ENCODE results near the gene VSIG4. TPM values are rescaled to one million over a fixed set of nuclear protein-coding genes. Genes with fewer than 3 reads are reported as not detected.

The VSIG4 gene
- total and polyA plus RNA-seq, 3 donors from 2014 or later, result 5.6 to 27.4 (median 19.9) TPM

GRCh38 chrX:65993915-65994460 is 45.9 kb downstream of the VSIG4 start:
- WGBS, 2 donors, result 70% methylated on average over 2 of the region's 2 CpGs; no CpG with 5 or more reads in 1 of the 2 donors
- no peak overlapping the region for H3K27ac ChIP-seq
- H3K9me3 ChIP-seq, result no peaks in the 10 kb centered on the region
- H3K4me3 ChIP-seq, result no peak overlapping the region
- no peak for DNase-seq
- intact Hi-C loops (cut with DNase I; ENCODE audit: low total_unique reads), result no loop called here
- H3K4me1 ChIP-seq, result no peaks in the 10 kb centered on the region
- TF ChIP-seq CTCF (IDR thresholded peaks at IDR 0.05), result no peak
- TF ChIP-seq POLR2A (IDR thresholded peaks at IDR 0.05), result no peak
- H3K27me3 ChIP-seq, result no peaks in the 10 kb centered on the region
- no peaks in the 10 kb centered on the region for H3K36me3 ChIP-seq (ENCODE audit: low read depth, missing control alignments)

GRCh38 chrX:65993332-65993731 is 46.5 kb downstream of the VSIG4 start:
- intact Hi-C loops (cut with DNase I; ENCODE audit: low total_unique reads), result no loop called here
- Histone ChIP-seq H3K27me3 (no peaks in the 10 kb centered on the region), H3K4me1 (no peaks in the 10 kb centered on the region), H3K27ac (no peak overlapping the region), H3K9me3 (no peaks in the 10 kb centered on the region), H3K36me3 (ENCODE audit: low read depth, missing control alignments) (no peaks in the 10 kb centered on the region), H3K4me3 (no peak overlapping the region)
- TF ChIP-seq CTCF (IDR thresholded peaks at IDR 0.05) (no peak), POLR2A (IDR thresholded peaks at IDR 0.05) (no peak)
- 82 to 94% methylated on average over 2 of the region's 2 CpGs for WGBS, 2 donors
- DNase-seq, result no peak

GRCh38 chrX:65990702-65991101 is 49.2 kb downstream of the VSIG4 start:
- no peaks in the 10 kb centered on the region for H3K9me3 ChIP-seq
- no peak overlapping the region for H3K27ac ChIP-seq
- H3K4me3 ChIP-seq, result no peak overlapping the region
- no peaks in the 10 kb centered on the region for H3K27me3 ChIP-seq
- TF ChIP-seq POLR2A (IDR thresholded peaks at IDR 0.05), result no peak
- no peak for TF ChIP-seq CTCF (IDR thresholded peaks at IDR 0.05)
- DNase-seq, result no peak
- H3K36me3 ChIP-seq (ENCODE audit: low read depth, missing control alignments), result no peaks in the 10 kb centered on the region
- H3K4me1 ChIP-seq, result no peaks in the 10 kb centered on the region
- intact Hi-C loops (cut with DNase I; ENCODE audit: low total_unique reads), result no loop called here

GRCh38 chrX:65987811-65988210 is 52.1 kb downstream of the VSIG4 start:
- WGBS, 2 donors, result 29 to 72% methylated on average over 3 of the region's 3 CpGs
- H3K4me1 ChIP-seq, result no peaks in the 10 kb centered on the region
- intact Hi-C loops (cut with DNase I; ENCODE audit: low total_unique reads), result loop anchor here (5.0 kb wide), 1 partner anchor 401 kb away; no protein-coding TSS in a partner anchor
- no peaks in the 10 kb centered on the region for H3K9me3 ChIP-seq
- no peak for TF ChIP-seq POLR2A (IDR thresholded peaks at IDR 0.05)
- TF ChIP-seq CTCF (IDR thresholded peaks at IDR 0.05), result no peak
- H3K4me3 ChIP-seq, result no peak overlapping the region
- H3K27me3 ChIP-seq, result no peaks in the 10 kb centered on the region
- no peaks in the 10 kb centered on the region for H3K36me3 ChIP-seq (ENCODE audit: low read depth, missing control alignments)
- no peak for DNase-seq
- no peak overlapping the region for H3K27ac ChIP-seq

- H3K9me3 ChIP-seq, result no peaks in the 10 kb centered on the region
- H3K4me3 ChIP-seq, result no peak overlapping the region
- 36% methylated on average over 4 to 5 of the region's 5 CpGs for WGBS, 2 donors
- H3K4me1 ChIP-seq, result no peaks in the 10 kb centered on the region
- intact Hi-C loops (cut with DNase I; ENCODE audit: low total_unique reads), result loop anchor here (5.0 kb wide), 1 partner anchor 399 kb away; no protein-coding TSS in a partner anchor
- no peaks in the 10 kb centered on the region for H3K27me3 ChIP-seq
- no peak overlapping the region for H3K27ac ChIP-seq
- TF ChIP-seq POLR2A (IDR thresholded peaks at IDR 0.05), result no peak
- TF ChIP-seq CTCF (IDR thresholded peaks at IDR 0.05), result peak in 2 of 3 experiments; percentile 33 to 40
- peak; percentile 13 for DNase-seq
- no peaks in the 10 kb centered on the region for H3K36me3 ChIP-seq (ENCODE audit: low read depth, missing control alignments)
Observed at GRCh38 chrX:65985922-65986588, 53.8 kb downstream of the VSIG4 start.

Measured in testis (tissue), 3 donors.